Stimulated activated CD8-positive, alpha-beta memory T cell treated with anti-CD3 and anti-CD28 coated beads, Interleukin-4, amount 100 ng/mL, for 48 hours (primary cell): Measurements from ENCODE around the gene KCNQ2.

Source experiments
- DNase-seq: peaks from one replicate; pipeline ENCODE4 v3.0.0-alpha.2; 2020

The KCNQ2 gene

GRCh38 chr20:63500902-63501817 lies 28.7 kb upstream of the KCNQ2 start:
- no peak for DNase-seq

DNA sequence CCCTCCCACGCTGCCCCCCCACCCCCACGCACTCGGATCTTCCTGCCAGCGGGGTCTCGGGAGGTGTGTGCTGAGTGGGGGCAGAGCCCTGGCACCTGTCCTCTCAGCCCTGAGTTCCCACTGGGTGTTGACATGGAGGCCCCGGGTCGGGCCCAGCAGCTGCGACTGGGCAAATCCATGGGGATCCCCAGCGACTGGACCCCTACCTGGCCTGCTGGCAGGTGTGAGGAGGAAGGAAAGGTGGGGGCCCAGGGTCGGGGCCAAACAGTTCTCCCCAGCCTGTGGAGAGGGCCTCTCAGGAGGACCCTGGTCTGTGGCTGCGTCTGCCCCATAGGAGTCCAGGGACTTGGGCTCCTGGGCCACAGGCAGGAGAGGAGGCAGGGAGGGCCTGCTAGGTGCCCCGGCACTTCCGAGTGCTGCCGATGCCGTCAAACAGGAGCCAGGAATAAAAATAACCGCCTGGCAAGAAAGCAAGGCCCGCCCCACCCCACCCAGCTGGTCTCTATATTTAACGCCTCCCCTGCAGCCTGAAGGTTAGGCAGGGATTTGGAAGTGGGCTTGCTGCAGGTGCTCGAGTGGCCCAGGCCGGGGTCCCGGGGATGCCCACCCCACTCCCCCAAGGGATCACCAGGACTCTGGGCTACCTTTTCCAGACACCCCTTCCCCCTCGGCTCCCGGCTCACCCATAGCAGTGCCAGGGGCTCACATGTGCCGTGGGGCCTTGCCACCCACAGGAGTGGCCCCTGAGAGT lies 27.9 kb upstream of the KCNQ2 start:
- DNase-seq = no peak

DNA sequence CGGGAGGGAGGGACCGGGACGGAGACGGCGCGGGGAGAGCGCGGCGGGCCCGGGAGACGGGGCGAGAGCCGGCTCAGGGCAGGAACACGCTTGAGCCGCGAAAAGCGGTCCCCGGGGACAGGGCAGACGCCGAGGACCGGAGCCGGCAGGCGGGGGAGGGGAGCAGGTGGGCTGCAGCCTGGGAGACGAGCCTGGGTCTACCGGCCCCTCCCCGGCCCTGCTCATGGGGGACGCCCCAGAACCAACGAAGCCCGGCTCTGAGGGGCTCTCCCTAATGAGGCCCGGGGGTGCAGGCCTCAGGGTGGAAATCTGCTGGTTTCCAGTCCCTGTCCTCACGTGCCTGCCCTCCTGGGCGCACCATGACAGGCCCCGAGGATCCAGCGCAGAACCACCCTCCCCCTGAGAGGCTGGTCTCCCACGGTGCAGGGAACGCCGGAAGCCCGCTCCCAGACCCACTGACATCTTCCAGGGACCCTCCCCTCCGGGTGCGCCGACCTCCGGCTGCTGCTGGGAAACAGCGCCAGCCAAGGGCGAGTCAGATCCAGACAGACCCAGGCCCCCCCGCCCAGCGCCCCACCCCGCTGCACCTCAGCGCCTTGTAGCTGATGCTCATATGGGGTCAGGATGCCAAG lies 27.0 kb upstream of the KCNQ2 start:
- no peak for DNase-seq

DNA sequence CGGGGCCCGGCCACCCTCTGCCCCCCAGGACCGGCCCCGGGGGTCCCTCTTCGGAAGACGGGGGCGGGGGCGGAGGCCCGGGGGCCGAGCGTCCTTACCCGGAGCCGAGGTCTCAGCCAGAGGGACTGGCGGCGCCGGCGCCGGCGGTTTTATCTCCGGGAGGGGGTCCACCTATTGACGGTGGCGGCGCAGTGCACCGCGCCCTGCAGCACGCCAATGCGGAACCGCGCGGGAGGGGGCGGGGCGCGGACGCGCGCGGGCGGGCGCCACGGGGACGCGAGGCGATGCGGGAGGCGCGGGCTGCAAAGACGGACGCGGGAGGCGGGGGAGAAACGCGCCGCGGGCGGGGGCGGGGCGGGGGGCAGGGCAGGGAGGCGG lies 26.5 kb upstream of the KCNQ2 start, which contains the start of gene EEF1A2:
Gene EEF1A2 (minus strand): TSS at position 124 of the 378 bp plus-strand sequence. CDS start 1,320 bp downstream, outside the sequence.
- DNase-seq = no peak

- DNase-seq = no peak
Measured at GRCh38 chr20:63497946-63498935, 25.8 kb upstream of the KCNQ2 start.

- no peak for DNase-seq
Measured at GRCh38 chr20:63497138-63497945, 24.9 kb upstream of the KCNQ2 start.

- no peak for DNase-seq
Measured at GRCh38 chr20:63496596-63497120, 24.2 kb upstream of the KCNQ2 start.

GRCh38 chr20:63495741-63496595 lies 23.5 kb upstream of the KCNQ2 start:
- DNase-seq = peak; percentile 88

- no peak for DNase-seq
Measured at GRCh38 chr20:63495167-63495720, 22.8 kb upstream of the KCNQ2 start.

GRCh38 chr20:63494420-63495166 lies 22.1 kb upstream of the KCNQ2 start:
- no peak for DNase-seq

DNA sequence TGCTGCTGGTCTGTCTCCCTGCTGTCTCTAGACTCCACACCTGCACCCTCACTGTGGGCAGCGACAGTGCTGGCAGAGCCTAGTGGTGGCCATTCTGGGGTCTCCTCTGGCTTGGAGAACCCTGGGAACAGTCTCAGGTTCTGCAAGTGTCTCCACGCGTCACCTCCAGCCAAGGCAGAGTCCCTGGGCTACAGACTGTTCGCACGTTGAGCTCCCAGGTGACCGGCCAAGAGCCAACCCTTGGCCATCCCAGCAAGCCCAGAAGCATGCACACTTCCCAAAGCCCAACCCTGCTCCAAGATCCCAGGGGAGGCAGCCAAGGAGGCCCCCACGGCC lies 21.6 kb upstream of the KCNQ2 start:
- no peak for DNase-seq

DNA sequence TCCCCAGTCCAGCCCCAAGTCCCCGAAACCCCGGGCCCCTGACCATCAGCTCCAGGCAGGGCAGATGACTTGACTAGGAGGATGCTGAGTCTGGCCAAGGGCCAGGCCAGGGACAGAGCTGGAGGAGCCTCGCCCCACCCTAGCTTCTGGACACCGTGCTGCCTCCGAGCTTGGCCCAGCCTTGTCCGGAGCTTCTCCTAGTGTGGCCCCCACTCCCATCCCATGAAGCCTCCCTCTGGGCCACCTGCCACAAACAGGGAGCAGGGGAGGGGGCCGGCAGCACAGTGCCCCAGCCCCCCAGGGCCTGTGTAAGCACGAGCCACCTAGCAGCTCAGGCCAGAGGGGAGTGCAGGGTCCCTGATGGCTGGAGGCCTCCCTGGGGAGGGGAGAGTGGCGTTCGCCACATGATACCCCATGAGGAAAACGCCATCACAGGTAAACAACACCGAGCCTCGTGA lies 21.1 kb upstream of the KCNQ2 start:
- DNase-seq = no peak

GRCh38 chr20:63492982-63493381 lies 20.5 kb upstream of the KCNQ2 start:
- DNase-seq = no peak

DNA sequence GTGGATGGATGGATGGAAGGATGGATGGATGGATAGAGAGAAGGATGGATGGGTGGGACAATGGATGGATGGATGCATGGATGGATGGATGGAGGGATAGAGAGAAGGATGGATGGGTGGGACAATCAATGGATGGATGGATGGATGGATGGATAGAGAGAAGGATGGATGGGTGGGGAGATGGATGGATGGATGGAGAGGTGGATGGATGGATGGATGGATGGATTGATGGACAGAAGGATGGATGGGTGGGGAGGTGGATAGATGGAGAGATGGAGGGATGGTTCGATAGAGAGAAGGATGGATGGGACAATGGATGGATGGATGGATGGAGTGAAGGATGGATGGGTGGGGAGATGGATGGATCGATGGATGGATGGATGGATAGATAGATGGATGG lies 20.1 kb upstream of the KCNQ2 start:
- DNase-seq = no peak

- no peak for DNase-seq
Measured at GRCh38 chr20:63491635-63492230, 19.3 kb upstream of the KCNQ2 start.

DNA sequence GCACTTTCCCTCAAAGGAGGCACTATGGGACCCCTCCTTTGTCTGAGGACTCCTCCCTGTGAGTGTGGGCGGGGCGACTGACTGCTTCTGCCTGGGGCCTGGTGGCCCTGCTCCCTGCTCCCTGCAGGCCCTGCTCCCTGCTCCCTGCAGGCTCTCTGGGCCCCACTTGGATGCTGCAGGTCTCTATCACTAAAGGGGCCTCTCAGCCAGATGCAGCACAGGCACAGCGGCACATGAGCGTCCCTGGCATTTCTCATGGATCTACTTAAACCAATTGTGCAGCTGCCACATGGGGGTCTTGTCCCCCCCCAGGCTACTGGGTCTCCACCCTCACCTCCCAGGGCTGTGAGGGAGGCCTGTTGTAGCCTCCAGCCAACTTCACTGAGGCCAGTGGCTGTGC lies 18.6 kb upstream of the KCNQ2 start:
- DNase-seq = no peak

DNA sequence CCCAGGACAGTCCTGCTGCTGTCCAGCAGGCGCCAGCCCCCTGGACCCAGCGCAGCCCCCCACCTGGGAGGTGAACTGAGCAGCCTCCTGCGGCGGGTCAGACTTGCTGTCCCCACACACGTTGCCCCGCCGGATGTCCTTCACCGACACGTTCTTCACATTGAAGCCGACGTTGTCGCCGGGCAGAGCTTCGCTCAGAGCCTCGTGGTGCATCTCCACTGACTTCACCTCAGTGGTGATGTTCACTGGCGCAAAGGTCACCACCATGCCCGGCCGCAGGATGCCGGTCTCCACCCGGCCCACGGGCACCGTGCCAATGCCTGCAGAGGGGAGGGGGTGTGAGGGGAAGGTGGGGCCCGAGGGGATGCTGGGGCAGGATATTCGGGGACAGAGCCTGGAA lies 18.0 kb upstream of the KCNQ2 start:
- no peak for DNase-seq
